Measurements from ENCODE around the gene DOCK1.

Gene DOCK1

DNA sequence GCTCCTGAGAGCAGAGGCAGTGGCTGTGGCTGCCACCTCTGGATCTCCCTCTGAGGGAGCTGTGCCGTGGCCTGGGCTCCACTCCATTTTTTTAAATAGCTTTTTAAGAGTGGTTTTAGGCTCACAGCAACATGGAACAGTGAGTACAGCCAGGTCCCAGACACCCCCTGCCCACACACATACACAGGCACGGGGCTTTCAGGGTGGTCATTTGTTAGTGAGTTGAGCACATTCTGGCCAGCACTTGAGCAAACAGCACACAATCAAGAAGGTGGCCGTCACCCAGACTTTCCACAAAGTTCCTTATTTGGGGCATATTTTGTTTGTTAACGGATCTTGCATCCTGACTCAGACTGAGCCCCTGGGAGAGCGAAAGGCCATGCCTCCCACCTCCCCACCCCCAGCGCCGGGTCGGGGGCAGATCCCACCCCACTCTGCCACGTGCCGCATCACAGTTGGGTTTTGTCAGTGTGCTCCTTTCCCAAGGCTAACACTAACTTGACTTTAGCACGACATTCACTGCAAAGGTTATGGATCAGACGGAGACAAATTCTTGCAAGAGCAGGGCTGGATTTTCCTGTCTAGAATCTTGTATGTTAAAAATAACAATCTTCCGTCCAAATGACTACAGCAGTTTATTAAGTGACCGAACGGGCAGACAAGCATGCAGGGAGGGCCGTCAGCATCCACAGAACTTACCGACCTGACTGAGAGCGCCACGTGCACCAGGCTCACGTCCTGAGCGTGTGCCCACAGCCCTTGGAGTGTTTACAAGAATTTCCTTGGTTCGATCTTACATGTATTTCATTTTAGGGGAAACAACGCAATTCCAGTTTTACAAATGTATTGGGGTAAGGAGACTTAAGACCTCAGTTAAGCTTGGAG lies 487.4 kb downstream of the DOCK1 start:
- Histone ChIP-seq H2AFZ (ENCODE audit: low read depth) (no peak overlapping the region), H3K36me3 (ENCODE audit: insufficient read depth) (no peaks in the 10 kb centered on the region), H4K20me1 (ENCODE audit: insufficient read depth) (no peaks in the 10 kb centered on the region), H3K27me3 (ENCODE audit: insufficient read depth, low read depth) (no peaks in the 10 kb centered on the region), H3K4me2 (no peak overlapping the region), H3K4me3 (IDR thresholded peaks at IDR 0.05; ENCODE audit: insufficient read depth, low read depth, low read length) (no peak overlapping the region), H3K27ac (no peak overlapping the region), H3K79me2 (ENCODE audit: insufficient read depth, low read depth) (no peaks in the 10 kb centered on the region), H3K4me1 (ENCODE audit: low read depth, poor library complexity, severe bottlenecking) (no peaks in the 10 kb centered on the region), H3K9ac (no peak overlapping the region)
- TF ChIP-seq, protein P1, sequence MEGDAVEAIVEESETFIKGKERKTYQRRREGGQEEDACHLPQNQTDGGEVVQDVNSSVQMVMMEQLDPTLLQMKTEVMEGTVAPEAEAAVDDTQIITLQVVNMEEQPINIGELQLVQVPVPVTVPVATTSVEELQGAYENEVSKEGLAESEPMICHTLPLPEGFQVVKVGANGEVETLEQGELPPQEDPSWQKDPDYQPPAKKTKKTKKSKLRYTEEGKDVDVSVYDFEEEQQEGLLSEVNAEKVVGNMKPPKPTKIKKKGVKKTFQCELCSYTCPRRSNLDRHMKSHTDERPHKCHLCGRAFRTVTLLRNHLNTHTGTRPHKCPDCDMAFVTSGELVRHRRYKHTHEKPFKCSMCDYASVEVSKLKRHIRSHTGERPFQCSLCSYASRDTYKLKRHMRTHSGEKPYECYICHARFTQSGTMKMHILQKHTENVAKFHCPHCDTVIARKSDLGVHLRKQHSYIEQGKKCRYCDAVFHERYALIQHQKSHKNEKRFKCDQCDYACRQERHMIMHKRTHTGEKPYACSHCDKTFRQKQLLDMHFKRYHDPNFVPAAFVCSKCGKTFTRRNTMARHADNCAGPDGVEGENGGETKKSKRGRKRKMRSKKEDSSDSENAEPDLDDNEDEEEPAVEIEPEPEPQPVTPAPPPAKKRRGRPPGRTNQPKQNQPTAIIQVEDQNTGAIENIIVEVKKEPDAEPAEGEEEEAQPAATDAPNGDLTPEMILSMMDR (conservative IDR thresholded peaks at IDR 0.05; ENCODE audit: low read depth, low read length), result no peak

DNA sequence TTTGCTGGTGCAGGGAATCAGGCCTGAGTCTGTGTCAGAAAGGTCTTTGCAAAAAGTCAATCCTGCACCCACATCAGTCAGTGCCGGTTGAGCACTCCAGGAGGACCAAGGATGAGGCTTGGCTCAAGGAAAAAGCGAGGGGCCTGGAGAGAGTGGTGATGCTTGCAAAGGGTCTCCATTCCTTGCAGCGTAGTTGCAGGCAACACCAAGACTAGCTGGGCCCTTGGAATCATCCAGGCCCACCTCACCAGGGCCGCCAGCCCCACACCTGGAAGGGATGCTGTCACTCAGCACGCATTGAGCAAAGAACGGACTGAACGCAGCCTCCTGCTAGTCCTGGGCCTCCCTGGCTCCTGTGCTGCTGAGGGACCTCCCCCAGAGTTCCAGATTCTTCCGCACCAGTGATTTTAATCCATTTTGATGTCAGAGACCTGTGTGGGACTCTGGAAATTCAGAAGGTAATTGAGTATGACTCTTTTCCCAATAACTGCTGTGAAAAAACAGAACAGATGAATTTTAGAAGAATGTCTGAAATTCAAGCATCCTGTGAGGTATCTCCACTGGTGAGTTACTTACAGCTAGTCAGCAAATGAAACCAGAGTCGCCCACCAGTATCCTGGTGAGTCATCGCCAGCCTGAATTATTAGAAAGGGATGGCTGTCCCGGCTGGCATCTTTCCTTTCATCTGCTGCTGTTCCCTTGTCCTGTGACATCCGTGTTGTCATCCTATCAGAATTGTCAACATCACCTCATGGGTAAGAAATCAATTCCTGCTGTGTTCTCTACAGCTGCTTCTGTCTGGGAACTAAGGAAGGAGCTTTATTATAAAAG lies 493.1 kb downstream of the DOCK1 start:
- H3K4me1 ChIP-seq (ENCODE audit: low read depth, poor library complexity, severe bottlenecking), result no peaks in the 10 kb centered on the region

DNA sequence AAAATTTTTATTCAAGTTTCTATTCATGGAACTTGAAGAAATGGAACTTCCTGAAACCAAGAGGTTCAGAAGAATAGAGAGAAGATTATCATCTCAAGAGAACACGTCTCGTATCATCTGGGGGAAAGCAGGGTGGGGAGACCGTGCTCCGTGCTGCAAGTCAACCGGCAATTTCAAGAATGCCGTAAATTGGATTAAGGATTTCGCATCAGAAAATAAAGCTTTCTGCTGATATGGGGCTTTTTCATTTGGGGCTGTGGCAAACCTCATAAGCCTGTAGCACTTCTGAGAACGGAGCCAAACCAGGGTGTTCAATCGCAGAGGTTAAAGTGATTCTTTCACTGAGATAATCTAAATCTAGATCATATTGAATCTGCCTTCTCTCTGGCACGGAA lies 493.7 kb downstream of the DOCK1 start:
- TF ChIP-seq, protein P1 (conservative IDR thresholded peaks at IDR 0.05; ENCODE audit: low read depth, low read length), result no peak
- Histone ChIP-seq H3K27me3 (ENCODE audit: insufficient read depth, low read depth) (no peaks in the 10 kb centered on the region), H3K79me2 (ENCODE audit: insufficient read depth, low read depth) (no peaks in the 10 kb centered on the region), H3K36me3 (ENCODE audit: insufficient read depth) (no peaks in the 10 kb centered on the region), H4K20me1 (ENCODE audit: insufficient read depth) (no peaks in the 10 kb centered on the region), H3K4me3 (IDR thresholded peaks at IDR 0.05; ENCODE audit: insufficient read depth, low read depth, low read length) (no peak overlapping the region), H3K4me1 (ENCODE audit: low read depth, poor library complexity, severe bottlenecking) (no peaks in the 10 kb centered on the region), H2AFZ (ENCODE audit: low read depth) (no peak overlapping the region), H3K9ac (no peak overlapping the region), H3K4me2 (no peak overlapping the region), H3K27ac (no peak overlapping the region)

More for the DNA sequence above, 493.1 kb downstream of the DOCK1 start:
- Histone ChIP-seq H2AFZ (ENCODE audit: low read depth) (no peak overlapping the region), H3K36me3 (ENCODE audit: insufficient read depth) (no peaks in the 10 kb centered on the region), H3K27ac (no peak overlapping the region), H3K79me2 (ENCODE audit: insufficient read depth, low read depth) (no peaks in the 10 kb centered on the region), H3K27me3 (ENCODE audit: insufficient read depth, low read depth) (no peaks in the 10 kb centered on the region), H3K4me3 (IDR thresholded peaks at IDR 0.05; ENCODE audit: insufficient read depth, low read depth, low read length) (no peak overlapping the region), H3K4me2 (no peak overlapping the region), H4K20me1 (ENCODE audit: insufficient read depth) (no peaks in the 10 kb centered on the region), H3K9ac (no peak overlapping the region)
- TF ChIP-seq, protein P1 (conservative IDR thresholded peaks at IDR 0.05; ENCODE audit: low read depth, low read length), result no peak

DNA sequence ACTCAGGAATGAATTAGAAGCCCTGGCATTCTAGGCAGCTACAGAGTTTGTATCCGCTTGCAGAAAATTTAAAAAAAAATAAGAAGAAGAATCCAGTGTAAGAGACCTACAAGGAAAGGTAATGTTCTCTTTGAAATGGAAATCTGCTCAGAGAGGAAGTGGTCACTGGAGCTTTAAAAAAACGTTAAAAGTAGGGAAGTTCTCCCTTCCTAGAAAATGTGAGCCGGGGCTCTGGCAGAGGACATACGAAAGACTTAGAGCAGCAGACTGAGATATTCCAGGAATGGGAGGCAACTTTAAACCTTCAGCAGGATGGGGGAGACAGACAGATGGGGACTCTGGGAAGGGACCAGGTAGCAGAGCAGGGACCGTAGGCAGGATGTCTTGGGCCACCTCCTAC lies 494.4 kb downstream of the DOCK1 start:
- Histone ChIP-seq H4K20me1 (ENCODE audit: insufficient read depth) (no peaks in the 10 kb centered on the region), H3K27me3 (ENCODE audit: insufficient read depth, low read depth) (no peaks in the 10 kb centered on the region), H3K9ac (no peak overlapping the region), H3K27ac (no peak overlapping the region), H3K36me3 (ENCODE audit: insufficient read depth) (no peaks in the 10 kb centered on the region), H3K4me3 (IDR thresholded peaks at IDR 0.05; ENCODE audit: insufficient read depth, low read depth, low read length) (no peak overlapping the region), H3K79me2 (ENCODE audit: insufficient read depth, low read depth) (no peaks in the 10 kb centered on the region), H3K4me1 (ENCODE audit: low read depth, poor library complexity, severe bottlenecking) (no peaks in the 10 kb centered on the region), H2AFZ (ENCODE audit: low read depth) (no peak overlapping the region), H3K4me2 (no peak overlapping the region)
- TF ChIP-seq, protein P1 (conservative IDR thresholded peaks at IDR 0.05; ENCODE audit: low read depth, low read length), result no peak

Data from KMS-11 (cell line).